ENCODE data around the gene NCEH1. TPM values are rescaled to one million over a fixed set of nuclear protein-coding genes. Genes with fewer than 3 reads are reported as not detected.
A peak's percentile ranks its signal among the peaks of the same experiment; 100 is the strongest.

Gene NCEH1
- total and polyA plus RNA-seq, 12 donors = 8.7 to 66.4 (median 50.9) TPM

- intact Hi-C loops (cut with DNase I) = no loop called here
- no peak for TF ChIP-seq CTCF (IDR thresholded peaks at IDR 0.05)
- Histone ChIP-seq H3K4me3 (no peak overlapping the region), H3K4me1 (peaks cover 0 to 37% (median 25%) of the 10 kb centered on the region in 9 donors), H3K36me3 (peaks cover 0 to 20% (median 0%) of the 10 kb centered on the region in 9 donors), H3K27me3 (no peaks in the 10 kb centered on the region), H3K27ac (peak overlapping the region in 1 of 10 donors; percentile 63), H3K9me3 (no peaks in the 10 kb centered on the region)
- WGBS, 2 donors = 83 to 91% methylated on average over 9 of the region's 9 CpGs
- DNase-seq (no peak), ATAC-seq (peak in 3 of 8 donors; percentile 33 to 45 (median 34))
Measured at GRCh38 chr3:172648747-172649146, 62.1 kb downstream of the NCEH1 start.

DNA sequence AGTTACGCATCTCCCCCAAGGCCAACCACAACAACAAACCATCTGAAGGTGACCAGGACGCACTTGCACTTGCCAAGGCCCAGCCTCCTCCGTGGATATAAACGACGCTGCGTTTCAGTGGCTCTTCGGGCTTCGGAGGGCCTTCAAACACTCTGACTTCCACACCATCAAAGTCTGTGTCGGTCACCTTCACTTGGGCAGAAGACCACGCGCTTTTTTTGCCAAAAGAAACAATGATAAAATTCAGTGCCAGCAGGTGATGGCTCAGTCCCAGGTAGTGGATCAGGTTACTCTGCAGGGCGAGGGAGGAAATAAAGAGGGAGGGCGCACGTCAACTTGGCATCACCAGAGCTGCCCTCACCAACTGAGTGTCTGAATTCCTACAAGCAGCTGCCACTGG, 63.0 kb downstream of the NCEH1 start:
- H3K4me1 ChIP-seq = peaks cover 0 to 37% (median 25%) of the 10 kb centered on the region in 9 donors
- intact Hi-C loops (cut with DNase I) = no loop called here
- no peaks in the 10 kb centered on the region for H3K9me3 ChIP-seq
- H3K27me3 ChIP-seq = no peaks in the 10 kb centered on the region
- WGBS, 2 donors = 70 to 71% methylated on average over 14 of the region's 14 CpGs
- H3K27ac ChIP-seq = peak overlapping the region in 5 of 10 donors; percentile 10 to 63 (median 29)
- DNase-seq (no peak), ATAC-seq (peak in 7 of 8 donors; percentile 54 to 83 (median 78))
- no peak for TF ChIP-seq CTCF (IDR thresholded peaks at IDR 0.05)
- H3K4me3 ChIP-seq = no peak overlapping the region
- H3K36me3 ChIP-seq = peaks cover 0 to 29% (median 3%) of the 10 kb centered on the region in 9 donors

DNA sequence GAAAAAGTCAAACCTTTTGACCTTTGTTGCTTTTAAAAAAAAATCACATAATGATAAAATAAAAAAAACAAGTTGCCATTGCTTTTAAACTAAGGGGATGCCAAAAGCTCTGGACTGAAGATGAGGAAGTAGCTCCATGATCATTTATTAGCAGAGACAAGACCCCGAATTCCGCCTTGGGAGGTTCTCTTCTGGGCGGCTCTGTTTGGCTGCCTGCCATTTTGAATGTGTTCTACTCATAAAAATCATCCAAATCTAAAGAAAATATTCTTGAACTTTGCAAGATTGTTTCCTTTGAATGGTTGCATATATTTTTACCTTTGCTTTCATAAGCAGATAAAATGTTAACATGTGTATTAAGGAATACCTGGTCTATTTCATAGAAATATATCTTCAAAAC, 63.8 kb downstream of the NCEH1 start:
- Histone ChIP-seq H3K36me3 (peaks cover 0 to 36% (median 11%) of the 10 kb centered on the region in 9 donors), H3K27ac (peak overlapping the region in 1 of 10 donors; percentile 63), H3K4me1 (peaks cover 0 to 37% (median 25%) of the 10 kb centered on the region in 9 donors), H3K9me3 (no peaks in the 10 kb centered on the region), H3K4me3 (no peak overlapping the region), H3K27me3 (no peaks in the 10 kb centered on the region)
- ATAC-seq = no peak
- DNase-seq = no peak
- 69 to 71% methylated on average over 3 of the region's 3 CpGs for WGBS, 2 donors
- no peak for TF ChIP-seq CTCF (IDR thresholded peaks at IDR 0.05)
- intact Hi-C loops (cut with DNase I) = no loop called here

DNA sequence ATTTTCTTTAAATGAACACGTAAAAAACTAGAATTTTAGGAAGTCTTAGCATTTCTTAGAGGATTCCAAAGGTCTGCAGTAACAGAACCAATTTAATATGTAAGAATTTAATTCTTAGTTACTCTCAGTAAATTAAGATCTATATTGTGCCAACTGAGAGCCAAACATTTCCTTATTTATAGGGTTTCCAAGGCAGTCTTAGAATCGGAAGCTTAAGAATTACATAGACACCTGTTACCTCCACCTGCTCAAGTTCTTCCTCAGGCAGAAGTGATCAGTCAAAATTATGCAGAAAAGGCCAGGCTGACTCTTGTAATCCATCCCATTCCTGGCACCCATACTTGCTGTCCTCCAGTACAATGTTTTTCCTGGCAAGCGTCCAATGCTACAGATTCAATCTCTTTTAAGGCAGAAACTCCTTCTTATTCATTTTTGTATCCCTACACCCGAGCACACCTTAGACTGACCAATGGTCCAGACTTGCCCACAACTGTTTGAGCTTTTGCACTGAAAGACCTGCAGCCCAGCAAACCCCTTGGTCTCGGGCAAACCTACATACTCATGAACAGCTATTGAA, 64.3 kb downstream of the NCEH1 start:
- H3K4me3 ChIP-seq = no peak overlapping the region
- H3K9me3 ChIP-seq = no peaks in the 10 kb centered on the region
- H3K4me1 ChIP-seq = peaks cover 0 to 37% (median 25%) of the 10 kb centered on the region in 9 donors
- ATAC-seq (peak in 3 of 8 donors; percentile 20 to 44 (median 23)), DNase-seq (peak in 1 of 2 donors; percentile 43)
- intact Hi-C loops (cut with DNase I) = no loop called here
- no peaks in the 10 kb centered on the region for H3K27me3 ChIP-seq
- peaks cover 0 to 40% (median 14%) of the 10 kb centered on the region in 9 donors for H3K36me3 ChIP-seq
- H3K27ac ChIP-seq = no peak overlapping the region
- 69 to 80% methylated on average over 5 of the region's 5 CpGs for WGBS, 2 donors
- TF ChIP-seq CTCF (IDR thresholded peaks at IDR 0.05) = no peak

Data from heart right ventricle (tissue), 16 donors.